Measurements from ENCODE around the gene MAP3K7CL.

- no peak for TF ChIP-seq EP300 (IDR thresholded peaks at IDR 0.05; ENCODE audit: borderline replicate concordance)
- TF ChIP-seq CREB1 (IDR thresholded peaks at IDR 0.05; ENCODE audit: low read depth), result no peak
- no peak for TF ChIP-seq CEBPB (IDR thresholded peaks at IDR 0.05)
- TF ChIP-seq YY1 (IDR thresholded peaks at IDR 0.05; ENCODE audit: low read depth), result no peak
- TF ChIP-seq EGR1 (IDR thresholded peaks at IDR 0.05), result no peak
Observed at GRCh38 chr21:29164323-29164942, 34.0 kb downstream of the MAP3K7CL start.

Data from Ishikawa (cell line).